Neural progenitor cell (in vitro differentiated cells): ENCODE measurements around the gene TWNK.

Experiments
- CTCF ChIP-seq: fragments of 200-600 bp; sonication (generic); IDR thresholded peaks from 2 replicates; pipeline ENCODE4 v1.5.1; 2017; ENCODE audit warnings: antibody characterized with exemption, mild to moderate bottlenecking
- EZH2phosphoT487 ChIP-seq: fragments of 200-600 bp; sonication (generic); IDR thresholded peaks from 2 replicates; pipeline ENCODE4 v1.6.1; 2017; ENCODE audit warnings: antibody characterized with exemption

GRCh38 chr10:101014966-101015581 lies 27.7 kb downstream of the TWNK start:
- TF ChIP-seq EZH2phosphoT487: no peak
- TF ChIP-seq CTCF: no peak
